Astrocyte (in vitro differentiated cells and primary cell): ENCODE measurements around the gene CCDC68.

Experiments used
- EZH2 ChIP-seq: IDR thresholded peaks from 2 replicates; pipeline ENCODE4 v1.6.1; 2012; ENCODE audit warnings: mild to moderate bottlenecking, low read length, inconsistent platforms; ENCODE audit not compliant: insufficient read depth
- TF ChIP-seq, protein P1 (sequence below): IDR thresholded peaks from 2 replicates; pipeline ENCODE4 v1.5.1; 2011; ENCODE audit warnings: low read depth, mild to moderate bottlenecking, inconsistent platforms, low read length, moderate library complexity; ENCODE audit not compliant: insufficient read depth

DNA sequence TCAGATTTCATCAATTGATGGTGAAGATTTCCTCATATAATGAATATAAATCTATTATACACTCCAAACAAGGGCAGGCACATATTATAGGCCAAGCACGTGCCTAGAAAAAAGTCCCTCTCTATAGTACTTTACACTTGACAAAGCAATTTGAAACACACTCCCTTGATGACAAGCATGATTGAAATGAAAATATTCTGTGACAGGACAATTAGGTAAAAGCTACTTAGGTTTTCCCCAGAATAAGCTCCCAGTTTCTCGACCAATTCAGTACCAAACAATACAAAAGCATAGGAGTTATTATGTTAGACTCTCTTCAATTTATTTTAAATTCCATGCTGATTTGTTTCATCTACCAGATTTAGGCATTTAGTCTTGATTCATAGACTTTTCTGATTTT lies 47.7 kb downstream of the CCDC68 start:
- TF ChIP-seq EZH2, result no peak
- TF ChIP-seq, protein P1, sequence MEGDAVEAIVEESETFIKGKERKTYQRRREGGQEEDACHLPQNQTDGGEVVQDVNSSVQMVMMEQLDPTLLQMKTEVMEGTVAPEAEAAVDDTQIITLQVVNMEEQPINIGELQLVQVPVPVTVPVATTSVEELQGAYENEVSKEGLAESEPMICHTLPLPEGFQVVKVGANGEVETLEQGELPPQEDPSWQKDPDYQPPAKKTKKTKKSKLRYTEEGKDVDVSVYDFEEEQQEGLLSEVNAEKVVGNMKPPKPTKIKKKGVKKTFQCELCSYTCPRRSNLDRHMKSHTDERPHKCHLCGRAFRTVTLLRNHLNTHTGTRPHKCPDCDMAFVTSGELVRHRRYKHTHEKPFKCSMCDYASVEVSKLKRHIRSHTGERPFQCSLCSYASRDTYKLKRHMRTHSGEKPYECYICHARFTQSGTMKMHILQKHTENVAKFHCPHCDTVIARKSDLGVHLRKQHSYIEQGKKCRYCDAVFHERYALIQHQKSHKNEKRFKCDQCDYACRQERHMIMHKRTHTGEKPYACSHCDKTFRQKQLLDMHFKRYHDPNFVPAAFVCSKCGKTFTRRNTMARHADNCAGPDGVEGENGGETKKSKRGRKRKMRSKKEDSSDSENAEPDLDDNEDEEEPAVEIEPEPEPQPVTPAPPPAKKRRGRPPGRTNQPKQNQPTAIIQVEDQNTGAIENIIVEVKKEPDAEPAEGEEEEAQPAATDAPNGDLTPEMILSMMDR, result no peak
